SK-N-SH (cell line): Measurements from ENCODE around the gene GPR158. TPM values are rescaled to one million over a fixed set of nuclear protein-coding genes. Genes with fewer than 3 reads are reported as not detected.

ENCODE experiments used
- CTCF ChIA-PET: fragments of 300-600, 350-600 bp; formaldehyde crosslinking; extraction: SDS; loops from one replicate; lab custom pipeline; 2021; lab: Yijun Ruan, JAX
- POLR2A ChIA-PET: fragments of 350-600 bp; sonication (Branson Sonifier 250); formaldehyde crosslinking; extraction: SDS; loops from one replicate; lab custom pipeline; 2020; ENCODE audit warnings: antibody characterized with exemption, inconsistent platforms; lab: Yijun Ruan, JAX
- DNase-seq: peaks from one replicate; pipeline ENCODE4 v3.0.0; 2012
- H2AFZ ChIP-seq: fragments of 200-600 bp; sonication (generic); 2 replicates; pipeline ENCODE4 v1.8.1; 2016; ENCODE audit warnings: antibody characterized with exemption, mild to moderate bottlenecking, low read depth
- H3F3A ChIP-seq: fragments of 200-600 bp; sonication (generic); replicated peaks from 2 replicates; pipeline ENCODE3; 2016; ENCODE audit warnings: antibody characterized with exemption, mild to moderate bottlenecking; ENCODE audit not compliant: insufficient read depth
- H3K27ac ChIP-seq, 2 experiments: fragments of 200-500 bp in 1 of 2; fragments of 200-600 bp in 1 of 2; sonication (Bioruptor generic) in 1 of 2; sonication (generic), shearing (Covaris generic) in 1 of 2; 2 replicates each; pipeline versions ENCODE4 v1.5.1 to v1.6.1; 2014 to 2016; ENCODE audit warnings: low read depth in 2 of 2, inconsistent platforms in 1 of 2, low read length in 1 of 2, mild to moderate bottlenecking in 1 of 2, mixed read lengths in 1 of 2
- H3K27me3 ChIP-seq: fragments of 200-600 bp; sonication (generic), shearing (Covaris generic); 2 replicates; pipeline ENCODE4 v1.6.1; 2016; ENCODE audit warnings: mixed run types; ENCODE audit not compliant: insufficient read depth
- H3K36me3 ChIP-seq, 2 experiments: fragments of 200-500 bp in 1 of 2; fragments of 200-600 bp in 1 of 2; sonication (Bioruptor generic) in 1 of 2; sonication (generic) in 1 of 2; replicated peaks in 1 of 2; 2 replicates each; pipeline versions ENCODE3 to v1.5.1; 2014 to 2016; ENCODE audit warnings: low read length in 1 of 2, mild to moderate bottlenecking in 1 of 2; ENCODE audit not compliant: insufficient read depth in 2 of 2, control insufficient read depth in 1 of 2
- H3K4me1 ChIP-seq, 2 experiments: fragments of 200-500 bp in 1 of 2; fragments of 200-600 bp in 1 of 2; sonication (Bioruptor generic) in 1 of 2; sonication (generic), shearing (Covaris generic) in 1 of 2; 2 replicates each; pipeline versions ENCODE4 v1.5.1 to v1.6.1; 2014 to 2016; ENCODE audit warnings: low read depth in 1 of 2, low read length in 1 of 2, mixed run types in 1 of 2; ENCODE audit not compliant: insufficient read depth in 2 of 2, control insufficient read depth in 1 of 2
- H3K4me2 ChIP-seq: fragments of 200-600 bp; sonication (generic), shearing (Covaris generic); 2 replicates; pipeline ENCODE4 v1.6.1; 2017; ENCODE audit warnings: mixed run types
- H3K4me3 ChIP-seq, 2 experiments: fragments of 200-500 bp in 1 of 2; fragments of 200-600 bp in 1 of 2; sonication (Bioruptor generic) in 1 of 2; sonication (generic), shearing (Covaris generic) in 1 of 2; 2 replicates each; pipeline versions ENCODE4 v1.5.1 to v1.8.1; 2014 to 2016; ENCODE audit warnings: low read depth in 2 of 2, inconsistent platforms in 1 of 2, low read length in 1 of 2, mild to moderate bottlenecking in 1 of 2, mixed read lengths in 1 of 2, moderate library complexity in 1 of 2
- H3K79me2 ChIP-seq: fragments of 200-600 bp; sonication (generic); 2 replicates; pipeline ENCODE4 v1.8.1; 2017; ENCODE audit warnings: mild to moderate bottlenecking; ENCODE audit not compliant: insufficient read depth
- H3K9ac ChIP-seq: fragments of 200-600 bp; sonication (generic); 2 replicates; pipeline ENCODE4 v1.6.1; 2017; ENCODE audit warnings: mixed run types
- H3K9me2 ChIP-seq: fragments of 200-600 bp; sonication (generic); 2 replicates; pipeline ENCODE4 v1.6.1; 2017; ENCODE audit warnings: mixed run types
- H3K9me3 ChIP-seq: fragments of 200-600 bp; sonication (generic); 2 replicates; pipeline ENCODE4 v1.6.1; 2017; ENCODE audit warnings: mixed run types, mild to moderate bottlenecking, moderate library complexity
- H4K20me1 ChIP-seq: fragments of 200-600 bp; sonication (generic); 2 replicates; pipeline ENCODE4 v1.6.1; 2017; ENCODE audit warnings: mild to moderate bottlenecking, mixed run types; ENCODE audit not compliant: insufficient read depth
- ELF1 ChIP-seq: IDR thresholded peaks from 2 replicates; pipeline ENCODE4 v1.4.0; 2012
- FOSL2 ChIP-seq: IDR thresholded peaks from 2 replicates; pipeline ENCODE4 v1.4.0; 2012; ENCODE audit warnings: low read depth, mild to moderate bottlenecking, moderate library complexity, borderline replicate concordance
- FOXJ3 ChIP-seq: sonication (generic); formaldehyde crosslinking; IDR thresholded peaks from 2 replicates; pipeline ENCODE4 v1.5.1; 2020; ENCODE audit warnings: mild to moderate bottlenecking, missing genetic modification reagents
- GABPA ChIP-seq: IDR thresholded peaks from 2 replicates; pipeline ENCODE4 v1.4.0; 2012; ENCODE audit warnings: low read depth, mild to moderate bottlenecking
- JUND ChIP-seq: IDR thresholded peaks from 2 replicates; pipeline ENCODE4 v1.4.0; 2012
- MXI1 ChIP-seq: IDR thresholded peaks from 2 replicates; pipeline ENCODE4 v1.6.1; 2012; ENCODE audit warnings: mild to moderate bottlenecking, low read depth, low read length, improper control_type of control experiment
- NFIC ChIP-seq: IDR thresholded peaks from 2 replicates; pipeline ENCODE4 v1.4.0; 2012; ENCODE audit warnings: borderline replicate concordance
- POLR2AphosphoS5 ChIP-seq: IDR thresholded peaks from 2 replicates; pipeline ENCODE4 v1.6.1; 2012; ENCODE audit warnings: low read depth, low read length
- RAD21 ChIP-seq: IDR thresholded peaks from 2 replicates; pipeline ENCODE4 v1.6.1; 2012; ENCODE audit warnings: mild to moderate bottlenecking, low read length
- SMC3 ChIP-seq: IDR thresholded peaks from 2 replicates; pipeline ENCODE4 v1.6.1; 2012; ENCODE audit warnings: low read depth, low read length, improper control_type of control experiment
- TEAD4 ChIP-seq: IDR thresholded peaks from 2 replicates; pipeline ENCODE4 v1.4.0; 2012; ENCODE audit warnings: mild to moderate bottlenecking, borderline replicate concordance; ENCODE audit not compliant: insufficient read depth
- YY1 ChIP-seq: IDR thresholded peaks from 2 replicates; pipeline ENCODE4 v1.4.0; 2012; ENCODE audit warnings: low read depth, mild to moderate bottlenecking
- WGBS: methylation state at CpG from one replicate; pipeline ENCODE4 v1.1.6; 2017; ENCODE audit warnings: low lambda C conversion rate; 5-methylcytosine and 5-hydroxymethylcytosine counted together
- polyA plus RNA-seq, 3 experiments: library from polyadenylated mRNA; depleted of rRNA; stranded (reverse); fragments of >200 nt; gene quantifications; 2 replicates each; pipeline ENCODE4 v1.2.3, GENCODE V29; 2012
- TF ChIP-seq, protein P1 (sequence below): fragments of 150-350 bp; IDR thresholded peaks from 2 replicates; pipeline ENCODE4 v1.6.1; 2016; ENCODE audit warnings: mild to moderate bottlenecking, low read depth, low read length
- TF ChIP-seq, protein P2 (sequence below): IDR thresholded peaks from 2 replicates; pipeline ENCODE4 v1.4.0; 2012; ENCODE audit warnings: low read depth, borderline replicate concordance
- TF ChIP-seq, protein P3 (sequence below): fragments of 150-350 bp; IDR thresholded peaks from 2 replicates; pipeline ENCODE4 v1.6.1; 2017; ENCODE audit warnings: antibody characterized with exemption, low read length, low read depth, borderline replicate concordance
- TF ChIP-seq, protein P4 (sequence below): IDR thresholded peaks from 2 replicates; pipeline ENCODE4 v1.4.0; 2012; ENCODE audit warnings: low read depth, borderline replicate concordance

Gene GPR158
- polyA plus RNA-seq, 1 of the 3 experiments (the other 2 are of a cell fraction): not detected

DNA sequence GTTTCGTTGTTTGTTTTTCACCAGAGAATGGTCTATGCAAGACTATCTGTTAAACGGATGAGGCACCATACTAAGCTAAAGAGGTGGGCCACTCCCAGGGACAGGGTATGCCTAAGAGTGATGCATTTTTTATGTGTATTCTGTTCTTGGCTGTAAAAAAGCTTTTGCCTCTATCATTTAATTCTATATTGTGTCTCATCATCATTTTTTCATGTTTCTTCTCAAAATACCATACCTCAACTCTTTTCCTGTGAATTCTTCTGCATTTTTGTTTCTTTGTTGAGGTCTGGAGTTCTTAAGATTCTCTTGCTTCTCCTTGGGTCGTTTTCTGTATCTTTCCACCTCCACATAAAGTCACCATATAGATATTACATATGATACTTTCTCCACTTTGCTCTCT is 357.4 kb downstream of the GPR158 start:
- Histone ChIP-seq H3K4me3 (no peak overlapping the region), H3K9me3 (no peaks in the 10 kb centered on the region), H3K27ac (no peak overlapping the region), H3K79me2 (no peaks in the 10 kb centered on the region), H2AFZ (no peak overlapping the region), H3K9me2 (no peaks in the 10 kb centered on the region), H3F3A (no peaks in the 10 kb centered on the region), H3K4me2 (no peak overlapping the region), H4K20me1 (no peaks in the 10 kb centered on the region), H3K9ac (no peak overlapping the region), H3K36me3 (no peaks in the 10 kb centered on the region), H3K27me3 (no peaks in the 10 kb centered on the region), H3K4me1 (no peaks in the 10 kb centered on the region; a peak in 1 of 4 replicates)
- DNase-seq: no peak
- ChIA-PET CTCF (no interaction called here), POLR2A (no interaction called here)
- TF ChIP-seq, protein P1, sequence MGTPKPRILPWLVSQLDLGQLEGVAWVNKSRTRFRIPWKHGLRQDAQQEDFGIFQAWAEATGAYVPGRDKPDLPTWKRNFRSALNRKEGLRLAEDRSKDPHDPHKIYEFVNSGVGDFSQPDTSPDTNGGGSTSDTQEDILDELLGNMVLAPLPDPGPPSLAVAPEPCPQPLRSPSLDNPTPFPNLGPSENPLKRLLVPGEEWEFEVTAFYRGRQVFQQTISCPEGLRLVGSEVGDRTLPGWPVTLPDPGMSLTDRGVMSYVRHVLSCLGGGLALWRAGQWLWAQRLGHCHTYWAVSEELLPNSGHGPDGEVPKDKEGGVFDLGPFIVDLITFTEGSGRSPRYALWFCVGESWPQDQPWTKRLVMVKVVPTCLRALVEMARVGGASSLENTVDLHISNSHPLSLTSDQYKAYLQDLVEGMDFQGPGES: no peak
- TF ChIP-seq FOSL2 (no peak), RAD21 (no peak), NFIC (no peak), JUND (no peak), POLR2AphosphoS5 (no peak), TEAD4 (no peak), ELF1 (no peak), FOXJ3 (CRISPR knock-in tag) (no peak), SMC3 (no peak), GABPA (no peak), YY1 (no peak), MXI1 (no peak)
- TF ChIP-seq, protein P2, sequence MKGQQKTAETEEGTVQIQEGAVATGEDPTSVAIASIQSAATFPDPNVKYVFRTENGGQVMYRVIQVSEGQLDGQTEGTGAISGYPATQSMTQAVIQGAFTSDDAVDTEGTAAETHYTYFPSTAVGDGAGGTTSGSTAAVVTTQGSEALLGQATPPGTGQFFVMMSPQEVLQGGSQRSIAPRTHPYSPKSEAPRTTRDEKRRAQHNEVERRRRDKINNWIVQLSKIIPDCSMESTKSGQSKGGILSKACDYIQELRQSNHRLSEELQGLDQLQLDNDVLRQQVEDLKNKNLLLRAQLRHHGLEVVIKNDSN: no peak
- TF ChIP-seq, protein P3, sequence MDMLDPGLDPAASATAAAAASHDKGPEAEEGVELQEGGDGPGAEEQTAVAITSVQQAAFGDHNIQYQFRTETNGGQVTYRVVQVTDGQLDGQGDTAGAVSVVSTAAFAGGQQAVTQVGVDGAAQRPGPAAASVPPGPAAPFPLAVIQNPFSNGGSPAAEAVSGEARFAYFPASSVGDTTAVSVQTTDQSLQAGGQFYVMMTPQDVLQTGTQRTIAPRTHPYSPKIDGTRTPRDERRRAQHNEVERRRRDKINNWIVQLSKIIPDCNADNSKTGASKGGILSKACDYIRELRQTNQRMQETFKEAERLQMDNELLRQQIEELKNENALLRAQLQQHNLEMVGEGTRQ: no peak
- TF ChIP-seq, protein P4, sequence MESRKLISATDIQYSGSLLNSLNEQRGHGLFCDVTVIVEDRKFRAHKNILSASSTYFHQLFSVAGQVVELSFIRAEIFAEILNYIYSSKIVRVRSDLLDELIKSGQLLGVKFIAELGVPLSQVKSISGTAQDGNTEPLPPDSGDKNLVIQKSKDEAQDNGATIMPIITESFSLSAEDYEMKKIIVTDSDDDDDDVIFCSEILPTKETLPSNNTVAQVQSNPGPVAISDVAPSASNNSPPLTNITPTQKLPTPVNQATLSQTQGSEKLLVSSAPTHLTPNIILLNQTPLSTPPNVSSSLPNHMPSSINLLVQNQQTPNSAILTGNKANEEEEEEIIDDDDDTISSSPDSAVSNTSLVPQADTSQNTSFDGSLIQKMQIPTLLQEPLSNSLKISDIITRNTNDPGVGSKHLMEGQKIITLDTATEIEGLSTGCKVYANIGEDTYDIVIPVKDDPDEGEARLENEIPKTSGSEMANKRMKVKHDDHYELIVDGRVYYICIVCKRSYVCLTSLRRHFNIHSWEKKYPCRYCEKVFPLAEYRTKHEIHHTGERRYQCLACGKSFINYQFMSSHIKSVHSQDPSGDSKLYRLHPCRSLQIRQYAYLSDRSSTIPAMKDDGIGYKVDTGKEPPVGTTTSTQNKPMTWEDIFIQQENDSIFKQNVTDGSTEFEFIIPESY: no peak
- WGBS: 17% methylated on average over 3 of the region's 3 CpGs
